HL-60 (cell line): ENCODE measurements around the gene C1orf105.
A peak's percentile ranks its signal among the peaks of the same experiment; 100 is the strongest.

Experiments
- DNase-seq, 2 experiments: peaks; one replicate each; pipeline ENCODE4 v3.0.0-alpha.2; 2010 to 2020; ENCODE audit warnings: low read depth in 1 of 2, low spot score in 1 of 2
- H3K27ac ChIP-seq: fragments of 250-450 bp; sonication (Bioruptor Pico); replicated peaks from 2 replicates; pipeline ENCODE4 v1.5.1; 2020; ENCODE audit warnings: mild to moderate bottlenecking, moderate library complexity
- H3K27me3 ChIP-seq: fragments of 250-450 bp; sonication (Bioruptor Pico); 2 replicates; pipeline ENCODE4 v1.5.1; 2021; ENCODE audit warnings: mild to moderate bottlenecking, moderate library complexity; ENCODE audit not compliant: insufficient read depth, poor library complexity, severe bottlenecking
- H3K4me3 ChIP-seq: replicated peaks from 2 replicates; pipeline ENCODE4 v1.5.1; 2011; ENCODE audit warnings: mild to moderate bottlenecking, control low read depth, low read length; ENCODE audit not compliant: insufficient read depth
- GABPA ChIP-seq: IDR thresholded peaks from 2 replicates; pipeline ENCODE4 v1.6.1; 2012; ENCODE audit warnings: low read depth
- POLR2AphosphoS5 ChIP-seq: IDR thresholded peaks from 2 replicates; pipeline ENCODE4 v1.6.1; 2012; ENCODE audit warnings: low read depth
- SPI1 ChIP-seq: IDR thresholded peaks from 2 replicates; pipeline ENCODE4 v1.6.1; 2012; ENCODE audit warnings: low read depth, mild to moderate bottlenecking, borderline replicate concordance
- TF ChIP-seq, protein P1 (sequence below): IDR thresholded peaks from one replicate; pipeline ENCODE4 v1.5.1; 2011; ENCODE audit warnings: low read length, control low read depth, inconsistent platforms; ENCODE audit not compliant: insufficient read depth
- TF ChIP-seq, protein P2 (sequence below): IDR thresholded peaks from 2 replicates; pipeline ENCODE4 v1.6.1; 2012; ENCODE audit warnings: low read depth; ENCODE audit not compliant: insufficient replicate concordance

Gene C1orf105

GRCh38 chr1:172471666-172472065 is 51.2 kb downstream of the C1orf105 start:
- Histone ChIP-seq H3K27me3 (no peaks in the 10 kb centered on the region), H3K27ac (peak overlapping the region; percentile 86), H3K4me3 (no peak overlapping the region)
- TF ChIP-seq SPI1, result no peak
- TF ChIP-seq, protein P1, sequence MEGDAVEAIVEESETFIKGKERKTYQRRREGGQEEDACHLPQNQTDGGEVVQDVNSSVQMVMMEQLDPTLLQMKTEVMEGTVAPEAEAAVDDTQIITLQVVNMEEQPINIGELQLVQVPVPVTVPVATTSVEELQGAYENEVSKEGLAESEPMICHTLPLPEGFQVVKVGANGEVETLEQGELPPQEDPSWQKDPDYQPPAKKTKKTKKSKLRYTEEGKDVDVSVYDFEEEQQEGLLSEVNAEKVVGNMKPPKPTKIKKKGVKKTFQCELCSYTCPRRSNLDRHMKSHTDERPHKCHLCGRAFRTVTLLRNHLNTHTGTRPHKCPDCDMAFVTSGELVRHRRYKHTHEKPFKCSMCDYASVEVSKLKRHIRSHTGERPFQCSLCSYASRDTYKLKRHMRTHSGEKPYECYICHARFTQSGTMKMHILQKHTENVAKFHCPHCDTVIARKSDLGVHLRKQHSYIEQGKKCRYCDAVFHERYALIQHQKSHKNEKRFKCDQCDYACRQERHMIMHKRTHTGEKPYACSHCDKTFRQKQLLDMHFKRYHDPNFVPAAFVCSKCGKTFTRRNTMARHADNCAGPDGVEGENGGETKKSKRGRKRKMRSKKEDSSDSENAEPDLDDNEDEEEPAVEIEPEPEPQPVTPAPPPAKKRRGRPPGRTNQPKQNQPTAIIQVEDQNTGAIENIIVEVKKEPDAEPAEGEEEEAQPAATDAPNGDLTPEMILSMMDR, result no peak
- TF ChIP-seq, protein P2, sequence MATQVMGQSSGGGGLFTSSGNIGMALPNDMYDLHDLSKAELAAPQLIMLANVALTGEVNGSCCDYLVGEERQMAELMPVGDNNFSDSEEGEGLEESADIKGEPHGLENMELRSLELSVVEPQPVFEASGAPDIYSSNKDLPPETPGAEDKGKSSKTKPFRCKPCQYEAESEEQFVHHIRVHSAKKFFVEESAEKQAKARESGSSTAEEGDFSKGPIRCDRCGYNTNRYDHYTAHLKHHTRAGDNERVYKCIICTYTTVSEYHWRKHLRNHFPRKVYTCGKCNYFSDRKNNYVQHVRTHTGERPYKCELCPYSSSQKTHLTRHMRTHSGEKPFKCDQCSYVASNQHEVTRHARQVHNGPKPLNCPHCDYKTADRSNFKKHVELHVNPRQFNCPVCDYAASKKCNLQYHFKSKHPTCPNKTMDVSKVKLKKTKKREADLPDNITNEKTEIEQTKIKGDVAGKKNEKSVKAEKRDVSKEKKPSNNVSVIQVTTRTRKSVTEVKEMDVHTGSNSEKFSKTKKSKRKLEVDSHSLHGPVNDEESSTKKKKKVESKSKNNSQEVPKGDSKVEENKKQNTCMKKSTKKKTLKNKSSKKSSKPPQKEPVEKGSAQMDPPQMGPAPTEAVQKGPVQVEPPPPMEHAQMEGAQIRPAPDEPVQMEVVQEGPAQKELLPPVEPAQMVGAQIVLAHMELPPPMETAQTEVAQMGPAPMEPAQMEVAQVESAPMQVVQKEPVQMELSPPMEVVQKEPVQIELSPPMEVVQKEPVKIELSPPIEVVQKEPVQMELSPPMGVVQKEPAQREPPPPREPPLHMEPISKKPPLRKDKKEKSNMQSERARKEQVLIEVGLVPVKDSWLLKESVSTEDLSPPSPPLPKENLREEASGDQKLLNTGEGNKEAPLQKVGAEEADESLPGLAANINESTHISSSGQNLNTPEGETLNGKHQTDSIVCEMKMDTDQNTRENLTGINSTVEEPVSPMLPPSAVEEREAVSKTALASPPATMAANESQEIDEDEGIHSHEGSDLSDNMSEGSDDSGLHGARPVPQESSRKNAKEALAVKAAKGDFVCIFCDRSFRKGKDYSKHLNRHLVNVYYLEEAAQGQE, result no peak
- no peak for TF ChIP-seq POLR2AphosphoS5
- no peak for TF ChIP-seq GABPA
- no peak for DNase-seq

DNA sequence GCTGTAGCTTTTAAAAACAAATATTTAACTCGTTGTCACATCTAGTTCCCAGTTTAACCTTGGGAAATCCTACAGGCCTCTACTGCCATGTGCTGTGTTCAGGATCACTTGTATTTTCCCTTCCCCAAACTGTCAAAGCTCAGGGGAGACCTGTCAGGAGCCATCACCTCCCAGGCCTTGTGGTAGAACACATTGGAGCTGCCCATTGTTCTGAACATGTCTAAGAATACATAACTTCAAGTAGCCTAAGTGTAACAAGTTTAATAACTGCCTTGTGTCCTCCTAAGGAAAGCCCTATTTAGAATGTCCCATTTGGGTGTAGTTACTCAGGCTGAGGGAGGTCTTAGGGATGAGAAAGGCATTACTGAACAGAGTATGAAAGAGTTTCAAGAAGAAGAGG is 52.0 kb downstream of the C1orf105 start:
- TF ChIP-seq SPI1, result peak; percentile 36; the same call in 1 of the 2 replicates
- TF ChIP-seq, protein P1, result no peak
- TF ChIP-seq, protein P2, result peak; percentile 82
- no peaks in the 10 kb centered on the region for H3K27me3 ChIP-seq
- no peak overlapping the region for H3K4me3 ChIP-seq
- DNase-seq, result peak in 1 of 2 experiments; percentile 23
- H3K27ac ChIP-seq, result peak overlapping the region; percentile 86

- TF ChIP-seq, protein P2, result peak; percentile 55
- peak; percentile 78; the same call in 1 of the 2 replicates for TF ChIP-seq POLR2AphosphoS5
- TF ChIP-seq, protein P1, result no peak
- TF ChIP-seq GABPA, result no peak; the same call in 1 of the 2 replicates
- peak; percentile 59; the same call in 1 of the 2 replicates for TF ChIP-seq SPI1
- Histone ChIP-seq H3K27ac (peak overlapping the region; percentile 86), H3K27me3 (no peaks in the 10 kb centered on the region), H3K4me3 (no peak overlapping the region)
- peak; percentile 65 to 92 for DNase-seq
These were observed 52.8 kb downstream of the C1orf105 start for GRCh38 chr1:172473302-172473701.
